ENCODE measurements around the gene PLEKHG3.

PLEKHG3 gene

GRCh38 chr14:64771161-64771560 is 66.9 kb downstream of the PLEKHG3 start:
- Histone ChIP-seq H3K9me2 (replicated peaks; ENCODE audit: control insufficient read depth, low read length) (no peaks in the 10 kb centered on the region), H3K36me3 (ENCODE audit: control insufficient read depth, low read length) (no peaks in the 10 kb centered on the region), H4K20me1 (ENCODE audit: control insufficient read depth, insufficient read depth, low read depth, low read length) (no peaks in the 10 kb centered on the region), H3K9me3 (ENCODE audit: control insufficient read depth, insufficient read depth, low read length) (no peaks in the 10 kb centered on the region), H3K79me2 (ENCODE audit: control insufficient read depth, low read length) (no peaks in the 10 kb centered on the region), H3K4me1 (ENCODE audit: control insufficient read depth, low read length) (no peaks in the 10 kb centered on the region), H3K27ac (ENCODE audit: low read depth, low read length) (no peak overlapping the region), H3F3A (ENCODE audit: control insufficient read depth, insufficient read depth) (no peaks in the 10 kb centered on the region), H3K4me3 (ENCODE audit: low read length) (no peak overlapping the region), H3K4me2 (ENCODE audit: low read length) (no peak overlapping the region), H3K27me3 (ENCODE audit: control insufficient read depth, low read length) (no peaks in the 10 kb centered on the region)
- TF ChIP-seq EZH2phosphoT487 (IDR thresholded peaks at IDR 0.05; ENCODE audit: borderline replicate concordance, low read length) (no peak), CTCF (IDR thresholded peaks at IDR 0.05; ENCODE audit: low read depth, low read length, poor library complexity, severe bottlenecking) (no peak)

GRCh38 chr14:64772397-64772950 is 68.2 kb downstream of the PLEKHG3 start:
- H3K9me2 ChIP-seq (replicated peaks; ENCODE audit: control insufficient read depth, low read length), result no peaks in the 10 kb centered on the region
- no peaks in the 10 kb centered on the region for H4K20me1 ChIP-seq (ENCODE audit: control insufficient read depth, insufficient read depth, low read depth, low read length)

GRCh38 chr14:64773046-64773445 is 68.8 kb downstream of the PLEKHG3 start:
- no peaks in the 10 kb centered on the region for H4K20me1 ChIP-seq (ENCODE audit: control insufficient read depth, insufficient read depth, low read depth, low read length)
- H3F3A ChIP-seq (ENCODE audit: control insufficient read depth, insufficient read depth), result no peaks in the 10 kb centered on the region
- no peak overlapping the region for H3K4me2 ChIP-seq (ENCODE audit: low read length)
- H3K79me2 ChIP-seq (ENCODE audit: control insufficient read depth, low read length), result no peaks in the 10 kb centered on the region
- no peak overlapping the region for H3K27ac ChIP-seq (ENCODE audit: low read depth, low read length)
- no peaks in the 10 kb centered on the region for H3K4me1 ChIP-seq (ENCODE audit: control insufficient read depth, low read length)
- TF ChIP-seq EZH2phosphoT487 (IDR thresholded peaks at IDR 0.05; ENCODE audit: borderline replicate concordance, low read length), result no peak
- no peak for TF ChIP-seq CTCF (IDR thresholded peaks at IDR 0.05; ENCODE audit: low read depth, low read length, poor library complexity, severe bottlenecking)
- no peak overlapping the region for H3K4me3 ChIP-seq (ENCODE audit: low read length)
- no peaks in the 10 kb centered on the region for H3K9me3 ChIP-seq (ENCODE audit: control insufficient read depth, insufficient read depth, low read length)
- peaks cover 6% of the 10 kb centered on the region; the same call in 1 of the 2 replicates for H3K27me3 ChIP-seq (ENCODE audit: control insufficient read depth, low read length)
- no peaks in the 10 kb centered on the region for H3K9me2 ChIP-seq (replicated peaks; ENCODE audit: control insufficient read depth, low read length)
- H3K36me3 ChIP-seq (ENCODE audit: control insufficient read depth, low read length), result no peaks in the 10 kb centered on the region

More at GRCh38 chr14:64772397-64772950, 68.2 kb downstream of the PLEKHG3 start:
- H3K4me2 ChIP-seq (ENCODE audit: low read length), result no peak overlapping the region
- H3K27ac ChIP-seq (ENCODE audit: low read depth, low read length), result no peak overlapping the region
- no peaks in the 10 kb centered on the region for H3K4me1 ChIP-seq (ENCODE audit: control insufficient read depth, low read length)
- H3K4me3 ChIP-seq (ENCODE audit: low read length), result no peak overlapping the region
- H3K79me2 ChIP-seq (ENCODE audit: control insufficient read depth, low read length), result no peaks in the 10 kb centered on the region
- H3K27me3 ChIP-seq (ENCODE audit: control insufficient read depth, low read length), result peaks cover 6% of the 10 kb centered on the region; the same call in 1 of the 2 replicates
- H3F3A ChIP-seq (ENCODE audit: control insufficient read depth, insufficient read depth), result no peaks in the 10 kb centered on the region
- H3K9me3 ChIP-seq (ENCODE audit: control insufficient read depth, insufficient read depth, low read length), result no peaks in the 10 kb centered on the region
- no peaks in the 10 kb centered on the region for H3K36me3 ChIP-seq (ENCODE audit: control insufficient read depth, low read length)
- no peak for TF ChIP-seq CTCF (IDR thresholded peaks at IDR 0.05; ENCODE audit: low read depth, low read length, poor library complexity, severe bottlenecking)
- no peak for TF ChIP-seq EZH2phosphoT487 (IDR thresholded peaks at IDR 0.05; ENCODE audit: borderline replicate concordance, low read length)
